HFFc6 (cell line): ENCODE results near the gene FBXO34. TPM values are rescaled to one million over a fixed set of nuclear protein-coding genes. Genes with fewer than 3 reads are reported as not detected.
A peak's percentile ranks its signal among the peaks of the same experiment; 100 is the strongest.

Source experiments
- DNase-seq: peaks from one replicate; pipeline ENCODE4 v3.0.0-alpha.2; 2018
- H3K27ac Mint-ChIP-seq: 2 replicates; pipeline ENCODE4 v1.8.0; 2020; ENCODE audit warnings: mild to moderate bottlenecking, mixed read lengths
- H3K27me3 Mint-ChIP-seq: 2 replicates; pipeline ENCODE4 v1.8.0; 2021; ENCODE audit warnings: mild to moderate bottlenecking, moderate library complexity, mixed read lengths; ENCODE audit not compliant: insufficient read depth
- H3K36me3 Mint-ChIP-seq: 2 replicates; pipeline ENCODE4 v1.8.0; 2021; ENCODE audit warnings: low read depth, mixed read lengths
- H3K4me1 Mint-ChIP-seq: 2 replicates; pipeline ENCODE4 v1.8.0; 2020; ENCODE audit warnings: low read depth, mixed read lengths
- H3K4me3 Mint-ChIP-seq: 2 replicates; pipeline ENCODE4 v1.8.0; 2020; ENCODE audit warnings: mild to moderate bottlenecking, moderate library complexity, mixed read lengths
- H3K9me3 Mint-ChIP-seq: 2 replicates; pipeline ENCODE4 v1.8.0; 2020; ENCODE audit warnings: mild to moderate bottlenecking, mixed read lengths
- CTCF ChIP-seq: fragments of 200-600 bp; sonication (generic); IDR thresholded peaks from 2 replicates; pipeline ENCODE4 v1.5.0; 2021; ENCODE audit warnings: antibody characterized with exemption, mild to moderate bottlenecking
- total RNA-seq, 6 experiments: library from RNA; stranded (reverse); fragmentation: NEBNext Ultra II Directional; extraction: Animal tissue kit (Norgen Biotek cat#: 25700); gene quantifications; 2 replicates in 1 of 6; 3 replicates in 5 of 6; pipeline ENCODE4 v1.2.3, GENCODE V29; 2021

FBXO34 gene
- total RNA-seq, 6 experiments from 2014 or later: 10.3 to 13.5 (median 11.7) TPM

- Mint-ChIP-seq H3K4me3 (no peak overlapping the region), H3K27me3 (no peaks in the 10 kb centered on the region; the same call in 1 of the 2 replicates), H3K36me3 (peaks cover 44% of the 10 kb centered on the region), H3K4me1 (peaks cover 14% of the 10 kb centered on the region), H3K27ac (no peak overlapping the region), H3K9me3 (no peaks in the 10 kb centered on the region)
- TF ChIP-seq CTCF: no peak
- no peak for DNase-seq
Observed at GRCh38 chr14:55372423-55372822, 101.2 kb downstream of the FBXO34 start.

- peaks cover 43% of the 10 kb centered on the region for H3K36me3 Mint-ChIP-seq
- no peaks in the 10 kb centered on the region for H3K9me3 Mint-ChIP-seq
- TF ChIP-seq CTCF: no peak
- H3K27me3 Mint-ChIP-seq: no peaks in the 10 kb centered on the region; the same call in 1 of the 2 replicates
- H3K4me1 Mint-ChIP-seq: peaks cover 14% of the 10 kb centered on the region
- DNase-seq: no peak
- no peak overlapping the region for H3K27ac Mint-ChIP-seq
- H3K4me3 Mint-ChIP-seq: no peak overlapping the region
Observed at GRCh38 chr14:55372825-55373224, 101.6 kb downstream of the FBXO34 start.

- no peak for TF ChIP-seq CTCF
- Mint-ChIP-seq H3K4me3 (no peak overlapping the region), H3K36me3 (peaks cover 32% of the 10 kb centered on the region), H3K4me1 (peaks cover 14% of the 10 kb centered on the region), H3K27me3 (no peaks in the 10 kb centered on the region; the same call in 1 of the 2 replicates), H3K9me3 (no peaks in the 10 kb centered on the region), H3K27ac (no peak overlapping the region)
- peak; percentile 53 for DNase-seq
Observed at GRCh38 chr14:55373784-55374705, 102.8 kb downstream of the FBXO34 start.

GRCh38 chr14:55374771-55375170 is 103.5 kb downstream of the FBXO34 start:
- Mint-ChIP-seq H3K27me3 (no peaks in the 10 kb centered on the region; the same call in 1 of the 2 replicates), H3K4me1 (peaks cover 14% of the 10 kb centered on the region), H3K36me3 (peaks cover 25% of the 10 kb centered on the region), H3K27ac (no peak overlapping the region), H3K9me3 (no peaks in the 10 kb centered on the region), H3K4me3 (no peak overlapping the region)
- DNase-seq: no peak
- TF ChIP-seq CTCF: no peak

- H3K4me1 Mint-ChIP-seq: peaks cover 28% of the 10 kb centered on the region
- no peak overlapping the region for H3K27ac Mint-ChIP-seq
- DNase-seq: no peak
- 0 out of 2 replicates have a peak, but pooled peaks have one; percentile 4 for TF ChIP-seq CTCF
- no peak overlapping the region for H3K4me3 Mint-ChIP-seq
- no peaks in the 10 kb centered on the region for H3K9me3 Mint-ChIP-seq
- H3K27me3 Mint-ChIP-seq: no peaks in the 10 kb centered on the region
- peaks cover 39% of the 10 kb centered on the region for H3K36me3 Mint-ChIP-seq
Observed at GRCh38 chr14:55377236-55377635, 106.0 kb downstream of the FBXO34 start.
